CD4-positive, alpha-beta T cell treated with Interleukin-6 for 4 hours (primary cell): Measurements from ENCODE around the gene RIMBP3B.
"Not testable (repeated sequence)": the region's sequence is repeated elsewhere in the genome, so short reads cannot be mapped to it uniquely, and the experiment has no call there.

ENCODE experiments used
- DNase-seq: peaks from one replicate; pipeline ENCODE4 v3.0.0-alpha.2; 2020; ENCODE audit warnings: mixed read lengths

The RIMBP3B gene

DNA sequence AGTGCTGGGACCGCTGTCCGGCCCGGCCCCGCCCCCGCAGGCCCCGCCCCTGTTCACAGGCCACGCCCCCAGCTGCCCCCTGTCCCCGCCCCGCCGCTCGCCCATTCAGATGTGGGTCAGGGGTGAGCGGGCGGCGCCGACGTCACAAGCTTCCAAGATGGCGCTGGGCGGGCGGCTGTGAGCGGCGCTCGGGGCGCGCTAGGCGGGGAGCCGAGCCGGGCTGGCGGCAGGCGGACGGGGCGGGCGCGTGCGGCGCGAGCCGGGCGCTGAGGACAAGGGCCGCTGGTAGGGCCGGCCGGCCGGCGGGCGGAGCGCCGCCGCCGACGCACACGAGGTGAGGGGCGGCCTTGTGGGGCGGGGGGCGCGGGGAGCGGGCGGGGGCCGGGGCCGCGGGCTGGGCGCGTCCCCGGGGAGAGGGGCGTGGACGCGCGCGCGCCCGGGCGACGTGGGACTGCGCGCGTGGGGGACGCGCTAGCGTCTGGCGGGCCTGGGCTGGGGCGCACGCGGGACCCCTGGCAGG, 33.7 kb downstream of the RIMBP3B start, which contains the start of gene HIC2:
Gene HIC2 (plus strand): TSS at position 145 of the 520 bp plus-strand sequence. CDS start 25,461 bp downstream, outside the sequence.
- not testable (repeated sequence) for DNase-seq

DNA sequence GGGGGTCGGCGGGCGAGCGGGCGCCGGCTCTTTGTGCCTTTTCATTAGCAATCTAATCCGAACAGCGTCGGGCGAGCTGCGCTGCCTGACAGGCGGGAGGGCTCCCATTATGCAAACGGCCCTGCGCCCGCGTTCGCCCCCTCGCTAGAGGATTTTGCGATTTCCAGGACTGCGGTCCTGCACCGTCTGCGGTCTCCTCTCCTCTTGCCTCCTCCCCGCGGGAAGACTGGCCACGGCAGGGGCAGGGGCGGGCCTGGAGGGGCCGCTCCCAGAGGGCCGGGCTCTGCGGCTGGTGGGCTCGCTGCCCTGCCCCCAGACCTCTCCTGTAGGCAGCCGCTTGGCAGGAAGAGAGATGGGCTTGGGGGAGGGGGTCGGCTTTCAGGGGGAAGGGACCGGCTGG, 34.3 kb downstream of the RIMBP3B start:
- not testable (repeated sequence) for DNase-seq

DNA sequence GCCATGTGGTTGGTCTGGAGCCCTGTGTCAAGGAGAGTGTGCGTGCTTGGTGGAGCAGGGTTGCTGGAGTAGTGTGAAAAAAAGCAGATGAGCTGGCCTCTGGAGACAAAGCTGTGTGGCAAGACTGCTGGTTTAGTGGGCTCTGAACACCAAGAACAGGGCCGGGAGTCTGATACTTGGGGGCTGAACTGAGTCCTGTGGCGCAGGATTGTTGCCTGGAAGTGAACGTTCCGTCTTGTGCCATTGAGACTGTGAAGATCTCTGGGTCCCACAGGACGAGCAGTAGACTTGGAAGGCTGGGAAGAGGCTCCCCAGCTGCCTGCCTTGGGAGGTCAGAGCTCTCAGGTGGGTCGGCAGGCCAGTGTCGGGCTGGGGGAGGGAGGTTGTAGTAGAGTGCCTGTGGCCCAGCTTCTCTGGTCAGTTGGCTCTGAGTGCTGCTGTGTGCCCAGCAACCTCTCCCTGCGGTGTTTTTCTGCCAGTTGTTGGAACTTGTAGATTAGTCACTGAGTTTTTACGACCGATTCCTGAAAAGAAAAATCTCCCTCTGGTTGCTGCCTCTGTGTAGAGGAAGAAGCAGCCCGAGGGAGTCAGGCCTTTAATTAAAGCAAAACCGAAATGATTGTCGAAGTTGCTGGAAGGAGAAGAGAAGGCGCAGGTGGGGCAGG, 35.6 kb downstream of the RIMBP3B start:
- DNase-seq, result not testable (repeated sequence)

DNA sequence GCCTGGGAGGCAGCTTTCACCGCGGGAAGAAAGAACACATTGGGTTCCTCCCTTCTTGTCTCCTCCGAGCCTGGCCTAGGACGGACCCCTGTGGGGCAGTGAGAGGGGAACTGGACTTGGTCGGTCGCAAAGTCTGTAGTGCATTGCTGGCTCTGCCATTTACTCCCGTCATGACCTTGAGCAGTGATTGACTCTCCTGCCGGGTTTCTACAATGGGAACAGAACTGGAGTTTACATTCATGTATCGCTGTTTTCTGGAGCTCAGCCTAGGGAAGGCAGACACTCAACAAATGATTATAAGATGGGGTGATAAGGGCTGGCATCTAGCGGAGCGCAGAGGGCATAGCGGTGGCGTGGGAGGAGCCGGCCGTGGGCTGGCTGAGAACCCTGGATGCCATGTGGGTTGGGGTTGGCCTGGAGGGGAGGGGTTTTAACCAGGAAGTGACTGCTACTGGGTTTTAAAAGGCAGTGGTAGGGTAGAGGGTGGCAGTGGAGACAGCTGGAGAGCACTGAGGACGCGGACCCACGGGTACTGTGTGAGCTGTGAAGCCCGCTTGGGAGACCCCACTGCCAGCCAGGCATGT, 36.7 kb downstream of the RIMBP3B start:
- DNase-seq, result not testable (repeated sequence)

DNA sequence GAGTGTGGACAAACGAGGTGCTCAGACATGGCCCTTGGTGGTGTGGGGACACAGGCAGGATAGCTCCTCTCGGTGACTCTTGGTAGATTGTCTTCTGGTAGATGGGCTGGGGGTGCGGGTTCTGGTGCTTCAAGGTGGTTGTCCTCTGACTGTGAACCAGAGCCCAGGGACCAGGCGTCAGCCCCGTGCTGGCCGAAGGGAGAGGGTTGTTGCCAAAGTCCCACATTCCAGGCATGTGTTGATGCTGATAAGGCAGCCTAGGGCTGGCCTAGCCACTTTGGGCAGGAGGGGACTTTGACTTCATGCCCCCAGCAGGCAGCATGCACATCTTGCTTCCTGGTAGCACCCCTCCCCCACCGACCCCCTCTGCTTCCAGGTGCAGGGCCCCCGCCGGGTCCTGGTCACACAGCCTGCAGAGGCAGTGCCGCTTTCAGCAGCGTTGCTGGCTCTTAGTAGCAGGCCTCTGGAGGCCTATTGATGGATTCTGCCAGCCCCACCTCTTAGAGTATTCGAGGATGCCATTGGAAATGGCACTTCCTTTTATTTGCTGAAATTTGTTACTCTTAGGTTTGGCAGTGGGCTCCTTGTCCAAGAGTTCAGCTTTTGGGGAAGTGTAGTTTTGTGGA, 40.6 kb downstream of the RIMBP3B start:
- DNase-seq, result not testable (repeated sequence)

DNA sequence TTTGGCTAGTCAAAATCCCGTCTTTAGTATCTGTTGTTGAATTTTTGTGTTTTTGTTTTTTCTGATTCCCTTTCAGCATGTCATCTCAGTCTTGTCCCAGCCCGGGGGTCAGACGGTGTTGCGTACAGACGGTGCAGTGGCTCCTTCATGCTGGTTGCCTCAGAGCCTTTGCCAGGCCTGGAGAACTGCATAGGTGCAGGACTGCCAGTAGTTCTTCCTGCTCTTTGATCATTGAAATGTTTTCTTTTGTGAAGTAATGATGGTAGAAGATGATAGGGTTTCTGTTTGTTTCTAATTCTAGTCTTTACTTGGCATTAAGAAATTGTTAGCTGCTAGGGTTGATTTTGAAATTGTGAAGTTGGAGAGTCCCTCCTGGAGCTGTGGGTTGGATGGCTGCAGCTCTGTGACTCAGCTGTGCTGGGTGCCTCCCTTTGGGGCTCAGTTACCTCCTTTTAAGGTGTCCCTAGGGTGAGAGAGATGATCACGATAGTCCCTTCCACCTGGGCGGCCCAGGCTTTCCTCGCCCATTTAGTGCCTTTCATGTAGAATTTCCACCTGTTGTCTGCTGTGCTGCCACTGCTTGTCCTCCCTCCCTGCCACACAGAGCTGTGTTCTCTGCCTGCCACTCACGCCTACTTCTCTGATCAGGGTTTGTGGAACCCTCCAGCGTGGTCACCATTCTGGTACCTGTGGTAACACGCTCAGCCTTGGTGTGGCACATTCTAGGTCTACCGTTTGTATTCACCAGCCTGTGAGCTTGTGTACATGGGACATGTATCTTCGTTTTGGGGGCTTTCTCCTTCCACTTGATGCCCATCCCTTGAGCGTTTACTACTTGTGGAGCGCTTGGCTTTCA, 51.1 kb downstream of the RIMBP3B start:
- DNase-seq, result not testable (repeated sequence)

DNA sequence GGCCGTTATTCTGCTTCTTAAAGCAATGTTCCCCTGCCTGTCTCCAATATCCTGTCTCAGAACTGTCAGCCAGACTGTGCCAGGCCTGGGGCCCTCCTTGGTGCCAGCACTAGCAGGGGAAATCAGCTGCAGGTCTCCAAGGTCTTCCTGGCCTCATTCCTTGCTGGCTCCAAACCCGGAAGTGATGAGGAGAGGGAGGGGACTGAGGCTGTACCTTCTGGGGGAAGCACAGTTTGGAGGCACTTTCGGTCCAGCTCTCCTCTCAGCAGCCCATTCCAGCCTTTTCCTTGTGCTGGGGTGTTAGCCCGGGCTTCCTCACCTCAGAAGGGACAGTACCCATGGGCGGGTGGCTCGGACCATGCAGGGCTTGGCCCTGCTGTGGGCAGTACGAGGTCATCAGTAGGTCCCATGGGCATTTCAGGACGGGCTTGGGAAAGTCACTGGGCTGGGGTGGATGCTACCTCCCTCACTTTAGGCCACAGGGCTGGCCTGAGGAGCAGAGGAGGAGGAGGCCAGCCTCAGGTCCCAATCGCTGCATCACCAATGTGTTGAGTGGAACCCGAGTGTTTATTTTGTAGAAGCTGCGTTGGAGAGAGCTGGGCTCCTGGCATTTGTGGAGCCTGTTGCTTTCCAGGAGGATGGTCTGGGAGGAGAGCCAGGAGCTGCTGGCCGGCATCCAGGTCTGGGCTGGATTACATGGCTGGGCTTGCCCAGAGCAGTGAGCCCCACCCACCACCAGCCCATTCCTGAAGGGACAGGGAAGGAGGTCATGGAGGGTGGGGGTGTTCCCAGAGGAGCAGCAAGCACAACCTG, 52.7 kb downstream of the RIMBP3B start:
- not testable (repeated sequence) for DNase-seq

DNA sequence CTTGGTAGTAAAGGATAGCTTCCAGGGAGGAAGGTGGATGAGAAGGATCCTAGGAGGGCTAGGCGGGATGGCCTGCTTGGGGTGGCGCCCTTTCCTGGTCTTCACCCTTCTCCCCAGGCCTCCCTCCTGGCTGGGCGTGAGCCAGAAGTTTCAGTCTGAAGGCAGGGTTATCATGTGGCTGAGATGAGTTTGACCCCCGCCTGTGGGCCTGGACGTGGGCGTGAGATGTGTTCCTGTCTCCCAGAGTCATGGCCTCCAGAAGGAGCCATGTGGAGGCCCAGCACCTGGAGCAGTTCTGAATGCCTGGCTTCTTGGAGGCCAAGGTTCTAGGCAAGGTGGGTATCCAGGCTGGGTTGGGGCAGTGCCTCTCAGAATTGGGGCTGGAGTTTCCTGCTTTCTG, 54.5 kb downstream of the RIMBP3B start:
- DNase-seq, result not testable (repeated sequence)
